GM12801 (cell line): ENCODE results near the gene HPCAL1.

Experiments used
- TF ChIP-seq, protein P1 (sequence below): IDR thresholded peaks from one replicate; pipeline ENCODE4 v1.5.1; 2011; ENCODE audit warnings: control low read depth; ENCODE audit not compliant: insufficient read length; ENCODE audit errors: extremely low read depth

Gene HPCAL1

DNA sequence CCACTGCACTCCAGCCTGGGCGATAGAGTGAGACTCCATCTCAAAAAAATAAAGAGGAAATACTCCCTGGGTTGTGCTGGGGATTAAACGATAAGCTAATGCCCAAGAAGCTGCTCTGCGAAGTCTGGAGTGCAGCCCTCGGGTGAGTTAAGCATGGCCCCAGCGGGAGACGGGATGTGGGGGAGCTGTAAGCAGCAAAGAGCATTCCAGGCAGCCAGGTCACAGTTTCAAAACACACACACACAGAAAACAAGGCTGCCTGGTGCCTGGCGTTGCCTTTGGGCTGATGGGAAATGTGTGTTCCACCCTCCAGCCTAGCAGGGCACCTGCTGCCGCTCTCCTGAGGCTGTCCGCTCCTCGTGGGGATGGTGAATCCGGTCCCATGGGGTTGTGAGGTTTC, 121.3 kb downstream of the HPCAL1 start:
- TF ChIP-seq, protein P1, sequence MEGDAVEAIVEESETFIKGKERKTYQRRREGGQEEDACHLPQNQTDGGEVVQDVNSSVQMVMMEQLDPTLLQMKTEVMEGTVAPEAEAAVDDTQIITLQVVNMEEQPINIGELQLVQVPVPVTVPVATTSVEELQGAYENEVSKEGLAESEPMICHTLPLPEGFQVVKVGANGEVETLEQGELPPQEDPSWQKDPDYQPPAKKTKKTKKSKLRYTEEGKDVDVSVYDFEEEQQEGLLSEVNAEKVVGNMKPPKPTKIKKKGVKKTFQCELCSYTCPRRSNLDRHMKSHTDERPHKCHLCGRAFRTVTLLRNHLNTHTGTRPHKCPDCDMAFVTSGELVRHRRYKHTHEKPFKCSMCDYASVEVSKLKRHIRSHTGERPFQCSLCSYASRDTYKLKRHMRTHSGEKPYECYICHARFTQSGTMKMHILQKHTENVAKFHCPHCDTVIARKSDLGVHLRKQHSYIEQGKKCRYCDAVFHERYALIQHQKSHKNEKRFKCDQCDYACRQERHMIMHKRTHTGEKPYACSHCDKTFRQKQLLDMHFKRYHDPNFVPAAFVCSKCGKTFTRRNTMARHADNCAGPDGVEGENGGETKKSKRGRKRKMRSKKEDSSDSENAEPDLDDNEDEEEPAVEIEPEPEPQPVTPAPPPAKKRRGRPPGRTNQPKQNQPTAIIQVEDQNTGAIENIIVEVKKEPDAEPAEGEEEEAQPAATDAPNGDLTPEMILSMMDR = no peak

DNA sequence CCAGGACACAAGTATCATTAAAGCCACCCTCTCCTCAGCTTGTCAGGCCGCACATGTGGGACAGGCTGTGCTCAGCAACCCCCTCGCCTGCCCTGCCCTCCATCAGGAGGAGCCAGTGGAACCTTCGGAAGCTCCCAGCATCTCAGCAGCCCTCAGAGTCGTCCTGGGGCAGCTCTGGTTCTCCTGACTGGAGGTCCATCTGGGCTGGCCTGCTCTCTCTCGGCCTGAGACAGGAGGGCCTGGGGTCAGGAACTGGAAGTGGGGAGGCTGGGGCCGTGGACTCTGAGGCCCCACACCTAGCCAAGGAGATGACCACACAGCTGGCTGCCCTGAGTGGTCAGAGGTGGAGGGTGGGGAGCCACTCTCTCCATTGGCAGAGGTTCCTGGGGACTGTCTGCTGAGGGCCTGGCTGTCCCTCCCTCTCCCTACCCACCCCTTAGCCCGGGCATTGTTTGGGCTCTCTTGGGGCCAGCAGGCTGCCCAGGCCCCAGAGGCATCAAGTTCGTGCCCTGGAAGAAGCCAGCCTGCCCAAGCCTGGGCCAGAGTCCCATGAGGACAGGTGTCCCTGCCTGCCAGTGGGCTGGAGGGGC, 122.3 kb downstream of the HPCAL1 start:
- TF ChIP-seq, protein P1 = no peak

DNA sequence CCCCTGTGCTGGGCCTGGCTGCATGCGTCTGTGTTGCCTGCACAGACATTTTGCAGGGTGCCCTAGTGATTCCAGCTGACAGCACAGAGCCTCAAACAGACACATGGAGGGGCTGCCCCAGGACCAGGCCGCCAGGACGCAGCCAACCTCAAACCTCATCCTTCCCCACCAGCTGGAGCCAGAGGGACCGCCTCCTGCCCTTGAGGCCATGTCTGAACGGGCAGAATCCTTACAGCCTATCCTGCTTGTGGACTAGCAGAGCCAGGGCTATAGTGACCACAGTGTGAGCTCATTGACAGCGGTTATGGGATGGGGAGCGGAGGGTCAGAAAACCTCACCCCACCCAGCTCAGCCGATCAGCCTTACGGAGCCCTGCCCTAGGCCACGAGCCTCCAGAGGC, 123.0 kb downstream of the HPCAL1 start:
- TF ChIP-seq, protein P1 = no peak

DNA sequence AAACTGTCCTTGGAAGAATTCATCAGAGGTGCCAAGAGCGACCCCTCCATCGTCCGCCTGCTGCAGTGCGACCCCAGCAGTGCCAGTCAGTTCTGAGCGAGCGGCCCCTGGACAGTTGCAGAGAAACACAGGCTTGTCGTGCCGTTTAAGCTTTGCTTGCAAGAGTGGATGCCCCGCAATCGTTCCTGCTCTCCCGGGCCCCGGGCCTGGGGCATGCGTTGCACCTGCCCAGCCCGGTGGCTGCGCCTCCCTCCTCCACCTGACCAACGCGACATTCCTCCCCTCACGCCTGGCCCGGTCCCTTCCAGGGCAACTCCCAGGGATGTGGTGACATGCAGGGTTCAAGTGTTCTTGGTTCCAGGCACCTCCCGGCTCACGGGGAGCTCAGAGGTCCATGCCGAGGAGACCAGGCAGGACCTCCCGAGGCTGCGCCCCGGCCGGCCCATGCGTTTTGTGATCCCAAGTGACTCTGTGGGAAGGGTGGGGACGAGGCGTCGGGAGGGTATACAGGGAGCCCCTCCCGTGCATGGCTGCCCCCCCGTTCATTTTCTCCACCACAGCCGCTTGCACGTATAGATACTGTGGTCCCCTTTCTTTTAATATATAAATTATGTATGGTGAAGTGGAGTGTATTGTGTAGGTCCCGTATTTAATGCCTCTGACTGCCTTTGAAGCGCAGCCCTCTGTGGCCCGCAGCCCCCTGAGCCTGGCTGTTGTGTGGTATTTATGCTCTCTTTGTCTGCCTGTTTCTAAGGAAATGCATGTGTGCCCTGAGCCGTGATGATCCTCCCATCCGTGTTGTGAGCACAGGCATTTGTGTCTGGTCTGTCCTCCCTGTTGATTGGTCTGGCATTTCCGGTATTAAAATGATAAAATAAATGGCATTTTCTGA, 124.3 kb downstream of the HPCAL1 start:
- TF ChIP-seq, protein P1 = no peak

DNA sequence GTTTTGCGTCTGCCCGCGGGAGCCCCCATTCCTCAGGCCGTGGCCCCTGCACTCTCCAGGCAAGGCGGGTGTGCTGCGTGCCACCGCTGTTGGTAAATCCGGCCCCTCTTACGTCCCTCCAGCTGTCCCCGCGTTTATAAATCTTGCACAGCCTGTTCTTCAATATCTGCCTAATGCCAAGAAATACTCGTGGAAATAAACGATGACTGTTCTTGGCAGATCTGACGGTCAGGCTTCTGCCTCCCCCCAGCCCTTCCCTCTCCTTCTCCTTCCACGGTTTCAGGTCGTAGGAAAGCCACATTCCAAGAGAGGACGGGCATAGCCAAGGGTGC, 124.9 kb downstream of the HPCAL1 start:
- TF ChIP-seq, protein P1 = no peak

DNA sequence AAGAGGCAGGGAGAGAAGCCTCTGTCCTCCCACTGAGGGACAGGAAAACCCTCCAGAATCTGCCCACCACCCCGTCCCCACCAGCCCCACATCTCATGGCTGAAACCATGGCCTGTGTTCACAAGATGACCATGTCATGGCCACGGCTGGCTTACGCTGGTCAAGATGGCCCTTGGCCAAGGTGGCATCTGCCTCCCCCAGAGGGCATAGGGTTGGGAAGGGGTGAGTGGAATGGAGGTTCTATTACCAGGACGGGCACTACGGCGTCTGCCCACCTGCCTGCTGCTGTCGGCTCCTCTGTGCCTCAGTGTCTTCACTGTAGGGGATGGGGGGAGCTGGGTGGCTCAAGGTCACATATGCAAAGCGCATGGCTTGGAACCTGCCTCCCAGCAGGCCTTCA, 125.7 kb downstream of the HPCAL1 start:
- TF ChIP-seq, protein P1 = no peak

DNA sequence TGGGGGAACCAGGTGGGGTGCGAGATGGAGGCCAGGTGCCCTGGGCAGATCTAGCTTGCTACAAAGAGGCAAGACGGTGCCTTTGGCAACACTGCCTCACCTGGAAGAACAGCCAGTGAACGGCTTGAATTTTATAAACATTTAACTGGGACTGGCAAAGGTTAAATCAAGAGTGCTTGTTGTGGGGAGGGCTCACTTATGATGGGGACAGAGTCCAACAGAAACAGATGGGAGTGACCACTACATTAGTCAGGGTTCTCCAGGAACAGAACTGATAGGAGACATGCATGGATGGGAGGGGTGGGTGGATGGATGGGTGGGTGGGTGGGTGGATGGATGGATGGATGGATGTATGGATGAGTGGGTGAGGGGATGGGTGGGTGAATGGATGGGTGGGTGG, 126.2 kb downstream of the HPCAL1 start:
- TF ChIP-seq, protein P1 = no peak
